GM19467 (cell line): ENCODE measurements around the gene RAB44.
"Not testable (repeated sequence)": the region's sequence is repeated elsewhere in the genome, so short reads cannot be mapped to it uniquely, and the experiment has no call there.

ENCODE experiments used
- ATAC-seq: cut with Tn5 transposase; IDR thresholded peaks from one replicate; pipeline ENCODE4 v1.9.1; 2021; ENCODE audit warnings: mild to moderate bottlenecking, moderate library complexity; ENCODE audit not compliant: unreplicated experiment

Gene RAB44

DNA sequence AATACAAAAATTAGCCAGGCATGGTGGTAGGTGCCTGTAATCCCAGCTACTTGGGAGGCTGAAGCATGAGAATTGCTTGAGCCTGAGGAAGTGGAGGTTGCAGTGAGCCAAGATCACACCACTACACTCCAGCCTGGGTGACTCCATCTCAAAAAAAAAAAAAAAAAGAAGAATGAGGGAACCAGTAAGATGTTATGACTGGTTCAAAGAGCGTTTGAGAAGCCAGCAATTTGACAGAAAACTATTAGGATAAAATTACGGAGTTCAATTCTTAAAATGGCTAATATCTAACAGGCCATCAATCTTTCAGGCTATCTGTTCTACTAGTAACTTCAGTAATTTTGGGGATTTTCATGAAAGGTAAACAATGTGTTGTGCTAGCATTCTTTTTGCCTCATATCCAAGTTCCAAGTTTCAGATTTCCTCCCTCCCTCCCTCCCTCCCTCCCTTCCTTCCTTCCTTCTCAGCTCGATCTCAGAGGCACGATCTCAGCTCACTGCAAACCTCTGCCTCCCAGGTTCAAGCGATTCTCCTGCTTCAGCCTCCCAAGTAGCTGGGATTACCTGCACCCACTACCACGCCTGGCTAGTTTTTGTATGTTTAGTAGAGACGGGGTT, 7.4 kb downstream of the RAB44 start:
- not testable (repeated sequence) for ATAC-seq

DNA sequence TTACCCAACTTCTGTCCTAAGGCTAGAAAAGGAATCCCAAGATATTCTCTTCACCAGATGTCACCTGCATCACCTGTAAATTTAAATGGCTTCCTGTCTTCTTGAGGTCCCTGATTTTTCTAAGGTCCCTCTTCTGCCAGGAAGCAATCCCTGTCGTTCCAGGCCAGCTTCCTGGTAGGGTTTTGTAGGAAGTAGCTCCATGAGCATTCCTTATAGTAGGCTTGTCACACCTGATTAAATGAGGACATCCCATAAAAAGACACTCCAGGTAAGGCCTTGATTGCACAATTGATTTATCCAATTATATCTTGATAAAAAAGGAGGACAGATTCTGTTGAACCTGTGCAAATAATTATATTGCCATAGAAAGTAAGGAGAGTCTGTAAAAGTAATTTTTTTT, 8.7 kb downstream of the RAB44 start:
- ATAC-seq = no peak

DNA sequence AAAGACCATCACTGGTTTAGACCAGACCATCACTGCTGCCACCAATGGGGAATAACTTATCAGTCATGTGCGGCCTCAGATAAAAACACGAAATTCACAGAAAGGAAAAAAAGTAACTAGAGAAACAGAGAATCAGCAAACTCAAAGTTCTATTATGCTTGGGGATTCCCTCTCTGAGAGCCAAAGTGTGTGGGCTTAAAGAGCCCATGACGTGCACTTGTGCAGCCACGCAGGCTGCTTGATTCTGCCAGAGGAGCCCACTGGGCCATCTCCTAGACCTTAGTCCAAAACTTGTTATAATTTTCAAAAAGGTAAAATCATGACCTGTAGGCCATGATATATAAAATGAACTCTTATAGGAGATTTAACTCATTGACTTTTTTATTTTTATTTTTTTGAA, 15.2 kb downstream of the RAB44 start:
- no peak for ATAC-seq

DNA sequence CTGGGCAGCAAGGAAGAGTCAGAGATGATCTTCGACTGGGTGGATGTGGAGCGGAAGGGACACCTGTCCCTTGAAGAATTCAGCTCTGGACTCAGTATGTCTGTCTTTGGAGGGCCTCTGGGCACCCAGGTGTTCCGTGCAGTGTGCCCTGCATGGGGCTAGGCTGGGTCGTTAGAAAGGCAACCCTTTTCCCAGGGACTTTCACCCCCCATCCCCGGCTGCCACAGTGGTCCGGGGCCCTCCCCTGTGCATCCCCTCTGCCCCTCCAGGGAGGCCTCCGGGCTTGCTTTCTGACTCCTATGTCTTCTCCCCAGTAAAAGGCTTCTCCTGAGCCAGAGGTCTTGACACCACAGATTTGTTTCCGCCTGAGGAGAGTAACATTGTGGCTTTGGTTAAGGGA, 16.2 kb downstream of the RAB44 start:
- ATAC-seq = no peak

DNA sequence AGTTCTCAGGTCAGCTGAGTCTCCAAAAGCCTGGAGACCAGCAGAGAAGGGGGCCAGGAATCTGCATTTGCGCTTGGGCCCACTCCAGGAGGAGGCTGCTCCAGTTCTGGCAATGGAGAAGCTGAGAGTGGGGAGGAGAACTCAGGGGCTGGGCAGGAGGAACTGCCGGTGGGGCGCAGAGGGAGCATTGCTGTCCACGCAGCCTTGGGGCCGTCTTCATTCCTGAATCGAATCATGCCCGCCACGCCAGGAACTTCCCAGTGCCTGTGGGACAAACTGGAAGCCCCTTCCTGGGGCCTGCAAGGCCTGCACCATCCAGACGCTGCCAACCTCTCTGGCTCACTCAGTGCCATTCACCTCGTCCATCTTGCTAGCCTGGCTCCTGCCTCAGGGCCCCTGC, 16.9 kb downstream of the RAB44 start:
- ATAC-seq = no peak

DNA sequence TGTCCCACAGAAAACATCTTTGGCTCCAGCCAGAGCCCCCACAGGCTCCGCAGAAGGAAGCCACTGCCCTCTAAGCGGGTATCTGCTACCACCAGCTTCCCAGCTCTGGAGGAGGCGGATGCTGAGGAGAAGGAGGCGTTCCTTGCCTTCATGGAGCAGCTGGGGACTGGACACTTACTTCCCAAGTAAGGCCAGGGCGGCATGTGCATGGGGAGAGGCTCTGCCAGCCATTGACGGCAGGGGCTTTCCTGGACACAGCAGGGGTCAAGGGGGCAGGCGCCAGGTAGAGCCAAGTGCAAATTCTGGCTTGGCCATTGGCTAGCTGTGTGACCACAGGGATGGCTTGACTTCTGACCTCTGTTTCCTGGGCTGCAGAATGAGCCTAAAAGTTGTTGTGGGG, 17.8 kb downstream of the RAB44 start:
- no peak for ATAC-seq

DNA sequence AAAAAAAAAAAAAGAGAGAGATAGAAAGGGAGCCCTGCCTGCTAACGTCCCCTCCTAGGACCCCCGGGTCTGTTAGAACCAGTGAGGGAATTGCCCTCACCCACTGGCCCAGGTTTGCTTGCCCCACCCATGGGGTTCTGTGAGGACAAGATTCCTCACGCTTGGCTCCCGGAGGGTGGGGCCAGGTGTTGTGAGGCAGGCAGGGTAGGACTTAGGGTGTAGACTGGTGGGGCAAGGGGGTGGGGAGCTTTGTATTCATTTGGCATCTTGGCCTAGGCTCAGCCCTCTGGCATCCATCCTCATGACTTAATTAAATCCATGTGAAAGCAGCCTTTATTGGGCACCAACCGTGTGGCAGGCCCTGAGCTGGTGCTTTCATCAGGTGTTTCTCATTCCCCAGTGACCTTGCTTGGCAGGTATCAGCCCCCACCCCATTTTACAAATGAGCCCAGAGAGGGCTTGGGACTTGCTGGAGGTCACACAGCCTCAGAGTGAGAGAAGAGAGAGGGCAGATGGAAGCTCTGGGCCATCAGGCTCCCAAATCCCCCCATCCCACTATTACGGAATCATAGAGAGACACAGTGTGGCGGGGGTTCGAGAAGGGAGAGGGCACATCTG, 19.0 kb downstream of the RAB44 start:
- ATAC-seq = no peak

DNA sequence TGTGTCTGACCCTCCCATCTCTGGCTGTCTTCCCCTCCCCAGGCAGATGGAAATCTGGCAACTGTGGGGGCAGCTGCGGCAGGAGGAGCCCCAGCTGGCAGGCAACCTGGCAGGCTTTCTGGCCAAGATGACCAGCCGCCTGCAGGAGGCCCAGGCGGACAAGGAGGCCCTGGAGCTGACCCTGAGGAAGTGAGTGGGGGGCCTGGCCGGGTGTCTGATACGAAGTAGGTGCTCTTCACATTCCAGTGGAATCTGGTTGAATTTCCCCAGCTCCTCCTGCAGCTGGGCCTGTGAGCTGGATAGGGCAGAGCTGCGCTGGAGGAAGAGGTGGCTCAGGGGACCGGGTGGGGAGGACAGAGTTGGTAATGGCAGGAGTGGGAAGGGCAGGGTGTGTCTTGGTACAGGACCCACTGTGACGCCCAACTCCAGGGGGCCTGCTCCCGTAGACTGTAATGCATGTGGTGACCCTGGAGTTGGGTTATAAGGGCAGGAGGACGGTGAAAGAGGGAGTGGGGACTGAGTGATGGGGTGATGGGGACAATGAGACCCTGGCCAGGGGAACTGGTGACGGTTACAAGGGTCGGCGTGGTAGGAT, 19.7 kb downstream of the RAB44 start:
- ATAC-seq = no peak

DNA sequence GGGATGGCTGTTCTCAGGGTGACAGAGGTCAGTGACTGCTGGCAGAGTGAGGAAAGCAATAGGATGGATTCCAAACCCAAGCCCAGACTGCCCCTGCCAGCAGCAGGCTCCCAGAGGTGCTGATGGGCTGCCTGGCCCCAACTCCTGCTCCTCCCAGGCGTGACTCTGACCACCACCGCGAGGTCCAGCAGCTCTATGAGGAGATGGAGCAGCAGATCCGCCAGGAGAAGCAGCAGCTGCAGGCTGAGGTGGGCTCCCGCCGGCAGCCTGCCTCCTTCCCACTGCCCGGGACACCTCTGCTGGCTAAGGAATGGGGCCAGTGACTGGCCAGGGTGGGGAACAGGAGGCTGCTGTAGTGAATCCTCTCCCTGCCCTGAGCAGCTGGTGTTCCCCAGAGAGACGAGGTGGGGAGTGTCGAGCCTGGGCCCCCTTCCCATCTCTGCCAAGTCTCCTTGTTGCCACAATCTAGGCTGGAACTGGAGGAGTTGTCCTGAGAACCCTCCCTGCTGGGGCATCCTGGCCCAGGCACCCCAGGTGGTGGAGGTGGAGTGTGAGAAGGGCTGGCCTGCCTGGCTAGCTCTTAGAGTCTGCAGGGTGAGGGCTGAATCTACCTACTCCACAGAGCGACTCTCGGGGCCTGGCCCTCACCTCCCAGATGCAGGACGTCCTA, 20.4 kb downstream of the RAB44 start:
- ATAC-seq = no peak

DNA sequence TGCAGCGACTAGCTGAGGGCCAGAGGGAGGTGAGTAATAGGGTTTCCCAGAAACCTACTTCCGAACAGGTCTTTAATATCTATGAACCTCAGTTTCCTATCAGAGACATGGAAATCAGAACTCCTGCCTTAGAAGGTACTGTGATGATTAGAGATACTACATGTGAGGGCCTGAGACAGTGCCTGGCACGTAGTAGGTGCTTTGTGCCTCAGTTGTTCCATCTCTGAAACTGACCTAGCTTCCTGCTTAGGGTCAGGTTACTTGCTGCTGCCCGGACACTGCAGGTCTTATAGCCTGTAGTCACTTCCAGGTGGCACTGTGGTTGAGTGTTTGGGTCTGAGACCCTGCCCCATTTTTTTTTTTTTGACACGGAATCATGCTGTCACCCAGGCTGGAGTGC, 20.9 kb downstream of the RAB44 start:
- ATAC-seq = no peak

DNA sequence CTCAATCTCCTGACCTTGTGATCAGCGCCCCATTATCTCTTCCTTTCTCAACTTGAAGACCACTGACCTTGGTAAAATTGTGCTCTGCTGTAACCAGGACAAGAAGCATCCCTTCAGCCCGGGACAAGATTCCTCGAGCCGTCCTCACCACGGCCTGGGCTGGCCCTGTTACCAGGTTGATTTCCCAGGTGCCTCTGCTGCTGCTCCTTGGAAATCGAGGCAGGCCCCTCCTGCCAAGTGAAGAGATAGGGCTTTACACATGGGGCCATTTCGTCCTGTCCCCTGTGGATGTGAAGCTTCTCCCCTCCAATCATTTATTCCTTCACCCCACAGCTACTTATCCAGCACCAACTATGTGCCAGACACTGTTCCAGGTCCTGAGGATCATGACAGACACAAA, 21.5 kb downstream of the RAB44 start:
- no peak for ATAC-seq

DNA sequence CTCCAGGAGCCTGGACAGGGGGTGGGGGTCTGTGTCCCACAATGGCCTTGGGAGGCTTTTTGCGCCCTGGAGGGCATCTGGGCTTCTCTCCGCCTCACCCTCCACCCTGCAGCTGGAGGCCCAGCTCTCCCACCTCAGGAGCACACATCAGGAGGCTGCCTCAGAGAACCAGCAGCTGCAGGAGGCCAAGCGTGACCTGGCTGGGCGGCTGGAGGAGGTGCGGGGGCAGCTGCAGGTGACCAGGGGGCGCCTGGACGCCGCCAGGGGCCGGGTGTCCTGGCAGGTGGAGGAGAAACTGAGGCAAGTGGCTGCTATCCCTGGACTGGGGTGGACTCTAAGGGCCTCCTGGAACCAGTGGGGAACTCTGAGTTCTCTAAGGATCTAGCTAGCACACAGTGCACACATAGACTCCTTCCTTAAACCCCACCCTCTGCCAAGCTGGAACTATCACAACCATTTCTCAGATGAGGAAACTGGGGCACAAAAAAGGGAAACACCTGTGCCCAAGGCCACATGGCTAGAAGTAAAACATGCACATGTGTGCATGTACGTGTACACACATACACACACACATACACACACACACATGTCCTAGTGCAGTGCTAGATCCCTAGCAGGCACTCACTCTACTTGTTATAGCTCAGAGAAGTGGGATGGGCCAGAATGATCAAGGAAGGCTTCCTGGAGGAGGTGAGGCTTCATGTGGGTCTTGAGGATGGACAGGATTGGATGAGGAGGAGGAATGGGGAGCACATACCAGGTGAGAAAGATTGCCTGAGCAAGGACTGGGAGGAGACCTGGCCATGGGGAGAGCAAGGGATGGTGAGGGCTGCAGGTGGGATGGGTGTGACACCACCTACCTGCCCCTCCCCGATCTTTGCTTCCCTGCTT, 22.9 kb downstream of the RAB44 start:
- no peak for ATAC-seq

DNA sequence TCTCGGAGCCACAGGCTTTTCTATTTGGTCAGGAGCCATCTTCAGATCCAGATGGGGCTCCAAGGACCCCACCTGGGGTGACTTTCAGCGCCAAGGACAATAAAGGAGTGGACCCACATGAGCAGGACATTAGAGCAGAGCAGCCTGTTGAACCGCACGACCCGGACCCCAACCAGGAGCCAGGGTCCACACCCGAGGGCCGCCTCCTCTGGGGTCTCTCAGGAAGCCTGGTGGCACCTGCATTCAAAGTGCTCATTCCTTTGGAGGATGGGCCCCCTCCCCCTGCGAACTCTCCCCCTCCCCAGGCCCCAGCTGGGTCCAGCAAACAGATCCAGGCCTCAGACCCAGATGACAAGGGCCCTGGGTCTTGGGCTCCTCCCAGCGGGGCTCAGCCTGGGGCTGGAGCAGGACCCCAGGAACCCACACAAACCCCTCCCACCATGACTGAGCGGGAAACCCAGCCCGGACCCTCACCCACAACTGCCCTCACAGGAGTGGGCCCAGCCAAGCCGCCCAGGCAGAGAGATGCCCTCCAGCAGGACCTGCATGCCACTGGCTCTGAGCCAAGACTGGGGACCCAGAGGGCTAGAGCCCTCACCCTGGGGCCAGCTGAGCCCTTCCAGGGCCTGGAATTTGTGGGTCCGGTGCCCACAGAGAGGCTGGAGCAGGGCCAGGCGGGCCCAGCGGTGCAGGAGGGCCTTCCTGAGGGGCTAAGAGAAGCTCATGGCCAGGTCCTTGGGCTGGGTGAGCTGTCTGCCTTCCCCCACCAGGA, 23.9 kb downstream of the RAB44 start:
- ATAC-seq = no peak

DNA sequence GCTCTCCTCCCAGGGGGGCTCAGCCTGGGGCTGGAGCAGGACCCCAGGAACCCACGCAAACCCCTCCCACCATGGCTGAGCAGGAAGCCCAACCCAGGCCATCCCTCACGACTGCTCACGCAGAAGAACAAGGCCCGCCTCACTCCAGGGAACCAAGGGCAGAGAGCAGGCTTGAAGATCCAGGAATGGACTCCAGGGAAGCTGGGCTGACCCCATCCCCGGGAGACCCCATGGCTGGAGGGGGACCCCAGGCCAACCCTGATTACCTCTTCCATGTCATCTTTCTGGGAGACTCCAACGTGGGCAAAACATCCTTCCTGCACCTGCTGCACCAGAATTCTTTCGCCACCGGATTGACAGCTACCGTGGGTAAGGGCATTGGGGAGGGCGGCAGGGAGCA, 24.7 kb downstream of the RAB44 start:
- no peak for ATAC-seq

DNA sequence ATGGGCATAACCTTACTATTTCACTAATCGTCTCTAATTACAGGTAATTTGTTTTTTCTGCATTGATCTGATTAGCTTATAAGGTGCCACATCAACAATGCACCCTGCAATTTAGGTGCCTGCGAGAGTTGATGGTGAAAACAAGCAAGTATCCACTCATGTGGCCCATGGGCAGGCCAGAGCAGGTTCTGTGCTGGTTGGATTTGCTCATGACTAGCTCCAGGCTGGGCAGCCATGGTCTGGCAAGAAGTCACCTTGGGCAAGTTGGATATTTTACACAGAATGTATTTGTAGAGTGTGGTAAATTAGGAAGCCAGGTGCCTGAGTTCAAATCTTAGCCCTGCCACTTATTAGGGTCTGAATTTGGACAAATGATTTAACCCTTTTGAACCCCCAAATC, 25.3 kb downstream of the RAB44 start:
- no peak for ATAC-seq

DNA sequence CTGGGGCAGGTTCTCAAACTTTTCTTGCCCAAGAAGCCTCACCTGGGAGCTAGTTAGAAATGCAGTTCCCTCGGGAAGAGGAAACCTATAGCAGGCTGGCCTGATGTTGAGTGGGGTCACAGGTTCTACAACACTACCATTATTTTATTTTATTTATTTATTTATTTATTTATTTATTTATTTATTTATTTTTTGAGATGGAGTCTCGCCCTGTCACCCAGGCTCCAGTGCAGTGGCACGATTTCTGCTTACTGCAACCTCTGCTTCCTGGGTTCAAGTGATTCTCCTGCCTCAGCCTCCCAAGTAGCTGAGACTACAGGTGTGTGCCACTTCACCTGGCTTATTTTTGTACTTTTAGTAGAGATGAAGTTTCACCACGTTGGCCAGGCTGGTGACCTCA, 26.4 kb downstream of the RAB44 start:
- not testable (repeated sequence) for ATAC-seq

DNA sequence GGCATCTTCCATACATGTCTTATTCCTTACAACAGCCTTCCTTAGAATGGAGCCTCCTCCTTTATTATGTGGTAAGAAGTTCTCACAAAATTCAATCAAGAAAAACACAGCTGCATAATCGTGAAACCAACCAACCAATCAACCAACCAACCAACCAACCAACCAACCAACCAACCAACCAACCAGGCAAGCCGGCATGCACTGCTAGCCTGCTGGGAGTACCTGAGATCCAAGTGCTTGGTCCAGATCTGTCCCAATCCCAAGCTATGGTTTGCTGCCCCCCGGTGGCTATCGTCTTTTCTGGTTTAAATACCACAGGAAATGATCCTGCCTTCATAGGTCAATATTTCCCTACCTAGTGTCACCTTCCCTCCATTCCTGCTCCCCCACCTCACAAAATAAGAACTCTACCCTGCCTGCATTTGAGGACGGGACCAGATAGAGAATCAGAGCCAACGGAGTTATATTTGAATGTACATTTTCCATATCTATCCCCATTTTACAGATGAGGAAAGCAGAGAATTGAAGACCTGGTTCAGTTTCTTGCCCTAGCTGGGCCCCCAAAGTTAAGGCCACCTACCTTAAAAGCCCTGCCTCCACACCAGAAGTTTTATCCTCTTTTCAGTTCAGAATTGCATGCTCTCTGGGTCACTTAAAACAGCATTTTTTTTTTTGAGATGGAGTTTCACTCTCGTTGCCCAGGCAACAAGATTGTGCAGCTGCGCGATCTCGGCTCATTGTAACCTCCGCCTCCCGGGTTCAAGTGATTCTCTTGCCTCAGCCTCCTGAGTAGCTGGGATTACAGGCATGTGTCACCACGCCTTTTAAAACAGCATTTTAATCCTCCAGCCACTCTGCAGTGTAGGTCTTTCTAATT, 27.1 kb downstream of the RAB44 start:
- ATAC-seq = no peak

DNA sequence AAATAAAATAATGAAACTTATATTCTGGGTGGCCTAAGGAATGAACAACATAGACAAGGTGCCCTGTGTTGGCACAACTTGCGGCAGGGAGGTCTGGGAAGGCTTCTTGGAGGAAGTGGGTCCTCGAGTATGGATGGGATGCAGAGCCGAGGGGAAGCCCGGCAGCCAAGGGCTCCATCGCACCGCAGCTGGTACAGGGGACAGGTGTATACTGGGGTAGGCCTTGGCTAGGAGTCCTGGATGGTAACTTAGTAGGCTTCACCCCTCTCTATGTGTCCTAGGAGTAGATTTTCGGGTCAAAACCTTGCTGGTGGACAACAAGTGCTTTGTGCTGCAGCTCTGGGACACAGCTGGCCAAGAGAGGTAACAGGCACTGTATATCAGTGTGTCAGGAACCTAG, 28.0 kb downstream of the RAB44 start:
- ATAC-seq = no peak

DNA sequence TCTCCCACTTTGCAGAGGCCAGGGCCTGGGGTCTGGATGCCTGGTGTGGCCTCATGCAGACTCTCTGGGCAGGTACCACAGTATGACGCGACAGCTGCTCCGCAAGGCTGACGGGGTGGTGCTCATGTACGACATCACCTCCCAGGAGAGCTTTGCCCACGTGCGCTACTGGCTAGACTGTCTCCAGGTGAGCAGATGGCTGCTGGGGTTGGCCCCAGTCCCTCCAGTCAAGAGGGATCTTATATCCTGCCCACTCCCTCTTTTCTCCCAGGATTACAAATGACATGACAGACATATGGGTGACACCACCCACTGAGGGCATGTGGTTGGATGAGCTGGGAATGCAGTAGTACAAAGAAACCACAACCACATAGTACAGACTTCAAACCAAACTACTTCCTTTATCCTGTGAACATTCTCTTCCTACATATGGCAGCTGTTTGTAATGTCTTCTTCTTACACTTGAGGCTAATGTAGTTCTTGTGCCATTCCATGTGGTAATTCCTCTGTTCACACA, 29.9 kb downstream of the RAB44 start:
- no peak for ATAC-seq
